ENCODE data around the gene PTPN4.
A peak's percentile ranks its signal among the peaks of the same experiment; 100 is the strongest.

The PTPN4 gene

DNA sequence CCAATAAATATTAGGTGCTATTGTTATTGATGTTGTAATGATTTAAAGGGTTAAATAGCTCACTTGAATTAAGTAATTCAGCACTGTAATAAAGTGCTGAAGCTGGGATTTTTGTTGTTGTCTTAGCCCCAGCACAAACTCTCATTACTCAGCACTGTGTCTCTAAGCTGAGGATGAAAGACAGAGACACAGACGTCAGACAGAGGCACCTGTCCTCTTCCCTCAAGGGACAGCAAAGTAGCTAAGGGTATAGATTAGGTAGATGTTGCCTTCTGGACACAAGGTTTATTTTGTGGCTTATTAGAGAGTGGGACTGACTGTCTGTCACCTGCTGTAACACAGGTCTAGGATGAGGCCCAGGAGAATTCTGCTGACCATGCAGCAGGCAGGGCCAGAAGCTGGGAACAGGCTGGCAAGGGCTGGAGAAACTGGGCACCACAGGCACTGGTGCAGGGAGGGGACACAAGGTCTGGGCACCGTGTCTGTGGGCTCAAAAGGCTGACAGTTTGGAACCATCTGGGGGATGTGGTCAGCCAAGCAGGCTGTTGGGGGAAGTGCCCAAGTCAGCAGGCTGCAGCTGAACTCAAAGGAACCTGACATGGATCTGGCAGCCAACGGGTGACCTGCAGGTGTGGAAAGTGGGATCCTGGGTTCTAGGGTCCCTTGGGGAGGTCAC, 20.0 kb upstream of the PTPN4 start:
- Histone ChIP-seq H3K9me3 (ENCODE audit: control extremely low read depth in 1 of 5, control insufficient read depth in 4 of 5, insufficient read depth in 2 of 5, low read depth in 1 of 5, low read length in 4 of 5) (no peaks in the 10 kb centered on the region), H3K36me3 (ENCODE audit: control insufficient read depth in 4 of 4, insufficient read depth in 4 of 4, low read length in 3 of 4) (no peaks in the 10 kb centered on the region), H3K27ac (ENCODE audit: insufficient read depth in 1 of 2, low read depth in 1 of 2, low read length in 2 of 2, poor library complexity in 1 of 2, severe bottlenecking in 2 of 2) (no peak overlapping the region), H3K27me3 (replicated peaks in 2 of 5; ENCODE audit: control insufficient read depth in 4 of 5, insufficient read depth in 5 of 5, low read length in 4 of 5) (peaks cover 0 to 26% (median 2%) of the 10 kb centered on the region in 5 experiments), H3K4me3 (ENCODE audit: control insufficient read depth in 1 of 7, extremely low read depth in 1 of 7, insufficient read depth in 4 of 7, low read depth in 2 of 7, low read length in 6 of 7) (peak overlapping the region in 1 of 7 experiments; percentile 25), H3K4me1 (ENCODE audit: control extremely low read depth in 1 of 4, control insufficient read depth in 4 of 4, insufficient read depth in 4 of 4, low read length in 3 of 4) (peaks cover 0 to 12% (median 9%) of the 10 kb centered on the region in 4 experiments)
- WGBS (ENCODE audit: insufficient coverage), result 0% methylated on average over 2 of the region's 3 CpGs
- ChIA-PET POLR2A (no interaction called here), CTCF (interaction anchor here (1.0 to 6.9 kb wide), 6 partner anchors 15 to 437 kb away, joined by 3 to 47 read pairs (median 4); no protein-coding TSS in a partner anchor)
- peak in 2 of 3 donors; percentile 90 to 93 for DNase-seq

DNA sequence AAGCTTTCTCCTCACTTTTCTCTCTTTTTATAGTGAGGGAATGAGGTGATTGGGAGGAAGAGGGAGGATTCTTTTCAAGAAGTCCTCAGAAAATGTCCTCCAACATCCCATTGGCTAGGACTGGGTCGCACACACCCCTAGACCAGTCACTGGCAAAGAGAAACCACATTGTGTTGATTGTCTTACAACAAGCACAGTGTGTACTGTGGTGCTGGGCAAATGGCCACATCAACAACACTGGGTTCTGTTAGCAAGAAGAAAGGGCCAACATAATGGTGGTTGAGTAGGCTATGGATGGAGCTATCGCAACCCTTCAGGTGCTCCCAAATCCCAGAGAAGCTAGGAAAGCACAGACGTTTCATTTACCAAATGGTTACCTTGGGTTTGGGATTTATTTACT, 18.7 kb upstream of the PTPN4 start:
- ChIA-PET CTCF (interaction anchor here (1.2 to 6.9 kb wide), 5 partner anchors 11 to 436 kb away, joined by 3 to 47 read pairs (median 4); no protein-coding TSS in a partner anchor), POLR2A (no interaction called here)
- DNase-seq, result no peak
- Histone ChIP-seq H3K4me1 (ENCODE audit: control extremely low read depth in 1 of 4, control insufficient read depth in 4 of 4, insufficient read depth in 4 of 4, low read length in 3 of 4) (peaks cover 0 to 12% (median 9%) of the 10 kb centered on the region in 4 experiments), H3K9me3 (ENCODE audit: control extremely low read depth in 1 of 5, control insufficient read depth in 4 of 5, insufficient read depth in 2 of 5, low read depth in 1 of 5, low read length in 4 of 5) (no peaks in the 10 kb centered on the region), H3K4me3 (ENCODE audit: control insufficient read depth in 1 of 7, extremely low read depth in 1 of 7, insufficient read depth in 4 of 7, low read depth in 2 of 7, low read length in 6 of 7) (no peak overlapping the region), H3K36me3 (ENCODE audit: control insufficient read depth in 4 of 4, insufficient read depth in 4 of 4, low read length in 3 of 4) (no peaks in the 10 kb centered on the region), H3K27me3 (replicated peaks in 2 of 5; ENCODE audit: control insufficient read depth in 4 of 5, insufficient read depth in 5 of 5, low read length in 4 of 5) (peaks cover 0 to 18% (median under 1%) of the 10 kb centered on the region in 5 experiments), H3K27ac (ENCODE audit: insufficient read depth in 1 of 2, low read depth in 1 of 2, low read length in 2 of 2, poor library complexity in 1 of 2, severe bottlenecking in 2 of 2) (no peak overlapping the region)
- WGBS (ENCODE audit: insufficient coverage), result 100% methylated on average over 1 of the region's 3 CpGs

DNA sequence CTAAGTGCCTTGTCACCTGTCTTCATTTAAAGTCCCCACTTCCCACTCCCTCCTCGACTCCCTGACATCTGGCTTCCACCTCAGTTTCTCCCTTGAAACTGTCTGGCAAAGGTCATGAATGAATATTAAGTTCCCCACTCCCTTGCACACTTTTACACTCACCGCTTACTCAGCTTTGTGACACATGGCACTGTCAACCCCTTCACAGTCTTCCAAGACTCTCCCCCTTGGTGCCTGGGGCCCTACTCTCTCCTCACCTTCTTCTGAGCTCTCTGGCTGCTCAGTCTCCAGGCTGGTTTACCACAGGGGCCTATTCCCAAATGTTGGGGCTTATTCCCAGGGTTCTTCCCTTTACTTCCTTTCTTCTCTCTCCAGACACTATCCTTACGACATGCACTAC, 17.9 kb upstream of the PTPN4 start:
- ChIA-PET CTCF (interaction anchor here (0.6 to 6.9 kb wide), 4 partner anchors 12 to 42 kb away, joined by 3 to 47 read pairs (median 4); no protein-coding TSS in a partner anchor), POLR2A (interaction anchor here (0.6 kb wide), 2 partner anchors 460 to 464 kb away, joined by 4 to 5 read pairs; no protein-coding TSS in a partner anchor)
- no peak overlapping the region for H3K27ac ChIP-seq (ENCODE audit: insufficient read depth in 1 of 2, low read depth in 1 of 2, low read length in 2 of 2, poor library complexity in 1 of 2, severe bottlenecking in 2 of 2)
- peaks cover 0 to 17% (median 0%) of the 10 kb centered on the region in 5 experiments for H3K27me3 ChIP-seq (replicated peaks in 2 of 5; ENCODE audit: control insufficient read depth in 4 of 5, insufficient read depth in 5 of 5, low read length in 4 of 5)
- H3K36me3 ChIP-seq (ENCODE audit: control insufficient read depth in 4 of 4, insufficient read depth in 4 of 4, low read length in 3 of 4), result no peaks in the 10 kb centered on the region
- no peak for DNase-seq
- no peaks in the 10 kb centered on the region for H3K9me3 ChIP-seq (ENCODE audit: control extremely low read depth in 1 of 5, control insufficient read depth in 4 of 5, insufficient read depth in 2 of 5, low read depth in 1 of 5, low read length in 4 of 5)
- H3K4me3 ChIP-seq (ENCODE audit: control insufficient read depth in 1 of 7, extremely low read depth in 1 of 7, insufficient read depth in 4 of 7, low read depth in 2 of 7, low read length in 6 of 7), result no peak overlapping the region
- H3K4me1 ChIP-seq (ENCODE audit: control extremely low read depth in 1 of 4, control insufficient read depth in 4 of 4, insufficient read depth in 4 of 4, low read length in 3 of 4), result peaks cover 0 to 12% (median 9%) of the 10 kb centered on the region in 4 experiments
- WGBS (ENCODE audit: insufficient coverage), result 94% methylated on average over 2 of the region's 3 CpGs

DNA sequence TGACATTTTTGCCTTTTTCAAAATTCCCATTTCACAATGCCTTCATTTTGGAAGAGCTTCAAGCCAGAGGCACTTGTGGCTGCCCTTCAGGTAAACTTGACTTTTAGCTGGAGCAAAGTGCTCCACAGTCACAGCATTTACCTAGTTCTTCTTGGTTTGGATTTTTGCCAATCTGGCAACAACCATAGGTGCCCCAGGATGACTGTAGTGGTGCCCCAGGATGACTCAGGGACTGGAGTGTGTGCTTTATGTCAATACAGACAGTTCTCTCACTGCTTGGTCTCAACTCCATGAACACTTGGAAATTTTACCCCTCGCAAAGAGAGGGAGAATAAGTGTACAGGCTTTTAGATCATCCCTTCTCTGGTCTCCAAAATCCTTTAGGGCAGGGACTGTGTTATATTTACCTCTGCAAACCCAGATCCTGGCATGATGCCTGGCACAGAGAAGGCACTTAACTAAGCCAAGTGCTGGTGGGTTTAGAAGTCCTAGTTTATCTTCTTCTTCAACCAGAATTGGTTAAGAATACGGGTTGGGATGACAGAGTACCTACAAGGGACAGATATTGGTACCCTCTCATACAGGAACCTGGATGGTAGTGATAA, 15.3 kb upstream of the PTPN4 start:
- WGBS (ENCODE audit: insufficient coverage), result 89% methylated on average over 1 of the region's 2 CpGs
- no peaks in the 10 kb centered on the region for H3K9me3 ChIP-seq (ENCODE audit: control extremely low read depth in 1 of 5, control insufficient read depth in 4 of 5, insufficient read depth in 2 of 5, low read depth in 1 of 5, low read length in 4 of 5)
- peak in 2 of 3 donors; percentile 26 to 40 for DNase-seq
- CTCF ChIA-PET, result interaction anchor here (6.9 kb wide), 1 partner anchor 10 kb away, joined by 47 read pairs; no protein-coding TSS in a partner anchor
- POLR2A ChIA-PET, result no interaction called here
- peaks cover 0 to 13% (median 0%) of the 10 kb centered on the region in 5 experiments for H3K27me3 ChIP-seq (replicated peaks in 2 of 5; ENCODE audit: control insufficient read depth in 4 of 5, insufficient read depth in 5 of 5, low read length in 4 of 5)
- no peak overlapping the region for H3K4me3 ChIP-seq (ENCODE audit: control insufficient read depth in 1 of 7, extremely low read depth in 1 of 7, insufficient read depth in 4 of 7, low read depth in 2 of 7, low read length in 6 of 7)
- H3K36me3 ChIP-seq (ENCODE audit: control insufficient read depth in 4 of 4, insufficient read depth in 4 of 4, low read length in 3 of 4), result no peaks in the 10 kb centered on the region
- no peak overlapping the region for H3K27ac ChIP-seq (ENCODE audit: insufficient read depth in 1 of 2, low read depth in 1 of 2, low read length in 2 of 2, poor library complexity in 1 of 2, severe bottlenecking in 2 of 2)
- H3K4me1 ChIP-seq (ENCODE audit: control extremely low read depth in 1 of 4, control insufficient read depth in 4 of 4, insufficient read depth in 4 of 4, low read length in 3 of 4), result peaks cover 0 to 11% (median 8%) of the 10 kb centered on the region in 4 experiments

DNA sequence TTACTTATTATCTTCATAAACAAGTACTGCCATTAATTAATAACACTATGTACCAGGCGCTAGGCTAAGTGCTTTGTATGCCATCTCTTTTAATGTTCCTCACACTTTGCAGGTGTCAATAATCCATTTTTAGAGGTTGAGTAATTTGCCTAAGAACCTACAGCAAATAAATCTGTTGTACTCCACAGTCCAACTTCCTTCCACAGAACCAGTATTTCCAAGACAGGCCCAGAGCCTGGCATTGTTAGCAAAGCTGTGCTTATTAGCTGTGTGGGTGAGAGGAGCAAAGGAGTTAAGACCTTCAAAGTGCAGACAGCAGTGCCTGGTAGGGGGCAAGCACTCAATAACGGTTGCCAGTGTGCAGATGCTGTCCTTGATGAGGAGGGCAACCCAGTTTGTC, 14.2 kb upstream of the PTPN4 start:
- ChIA-PET CTCF (interaction anchor here (1.8 kb wide), 1 partner anchor 9 kb away, joined by 8 read pairs; no protein-coding TSS in a partner anchor), POLR2A (no interaction called here)
- 100% methylated on average over 1 of the region's 2 CpGs for WGBS (ENCODE audit: insufficient coverage)
- no peak overlapping the region for H3K4me3 ChIP-seq (ENCODE audit: control insufficient read depth in 1 of 7, extremely low read depth in 1 of 7, insufficient read depth in 4 of 7, low read depth in 2 of 7, low read length in 6 of 7)
- no peak for DNase-seq
- no peaks in the 10 kb centered on the region for H3K9me3 ChIP-seq (ENCODE audit: control extremely low read depth in 1 of 5, control insufficient read depth in 4 of 5, insufficient read depth in 2 of 5, low read depth in 1 of 5, low read length in 4 of 5)
- peaks cover 0 to 1% (median under 1%) of the 10 kb centered on the region in 4 experiments for H3K4me1 ChIP-seq (ENCODE audit: control extremely low read depth in 1 of 4, control insufficient read depth in 4 of 4, insufficient read depth in 4 of 4, low read length in 3 of 4)
- H3K27ac ChIP-seq (ENCODE audit: insufficient read depth in 1 of 2, low read depth in 1 of 2, low read length in 2 of 2, poor library complexity in 1 of 2, severe bottlenecking in 2 of 2), result no peak overlapping the region
- peaks cover 0 to 13% (median 0%) of the 10 kb centered on the region in 5 experiments for H3K27me3 ChIP-seq (replicated peaks in 2 of 5; ENCODE audit: control insufficient read depth in 4 of 5, insufficient read depth in 5 of 5, low read length in 4 of 5)
- H3K36me3 ChIP-seq (ENCODE audit: control insufficient read depth in 4 of 4, insufficient read depth in 4 of 4, low read length in 3 of 4), result no peaks in the 10 kb centered on the region

DNA sequence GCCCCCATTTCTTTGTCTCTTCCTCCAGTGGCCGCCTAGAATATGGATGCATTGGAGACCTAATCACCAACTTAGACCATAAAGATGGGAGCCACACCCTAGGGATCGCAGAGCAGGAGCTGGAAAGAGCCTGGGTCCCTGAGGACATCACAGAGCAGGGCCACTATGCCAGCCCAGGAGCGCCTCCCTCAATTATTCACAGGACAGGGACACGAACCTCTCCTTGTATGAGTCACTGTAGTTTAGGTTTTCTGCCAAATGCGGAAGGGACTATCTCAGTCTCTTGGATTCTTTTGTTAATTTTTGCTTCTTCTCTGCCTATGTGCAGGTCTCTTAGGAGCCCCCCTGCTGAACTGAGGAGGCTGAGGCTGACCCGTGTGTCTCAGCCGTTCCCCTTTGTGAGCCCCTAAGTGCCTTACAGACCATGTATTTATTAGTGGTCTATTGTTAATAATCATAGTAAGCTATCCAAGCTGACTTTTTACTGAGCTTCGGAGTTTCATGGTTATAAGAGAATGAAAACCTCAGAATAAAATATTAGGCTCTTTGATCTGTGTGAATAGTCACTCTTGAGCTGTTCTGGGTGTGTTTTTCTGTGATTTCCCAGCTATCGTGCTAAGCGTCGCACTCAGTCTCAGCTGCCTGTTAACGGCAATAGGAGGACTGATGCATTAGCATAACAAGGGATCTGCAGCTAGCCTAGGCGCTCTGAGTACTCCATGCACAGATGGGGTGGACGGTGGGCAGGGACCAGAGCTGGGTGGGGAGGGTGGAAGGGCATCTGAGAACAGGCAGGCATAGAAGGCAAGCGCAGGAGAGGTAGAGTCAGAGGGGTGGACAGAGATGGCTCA, 12.7 kb upstream of the PTPN4 start:
- H3K4me1 ChIP-seq (ENCODE audit: control extremely low read depth in 1 of 4, control insufficient read depth in 4 of 4, insufficient read depth in 4 of 4, low read length in 3 of 4), result no peaks in the 10 kb centered on the region
- ChIA-PET CTCF (interaction anchor here (1.1 to 2.1 kb wide), 3 partner anchors 10 to 105 kb away, joined by 3 to 8 read pairs (median 5); no protein-coding TSS in a partner anchor), POLR2A (no interaction called here)
- no peak overlapping the region for H3K27ac ChIP-seq (ENCODE audit: insufficient read depth in 1 of 2, low read depth in 1 of 2, low read length in 2 of 2, poor library complexity in 1 of 2, severe bottlenecking in 2 of 2)
- H3K4me3 ChIP-seq (ENCODE audit: control insufficient read depth in 1 of 7, extremely low read depth in 1 of 7, insufficient read depth in 4 of 7, low read depth in 2 of 7, low read length in 6 of 7), result no peak overlapping the region
- H3K9me3 ChIP-seq (ENCODE audit: control extremely low read depth in 1 of 5, control insufficient read depth in 4 of 5, insufficient read depth in 2 of 5, low read depth in 1 of 5, low read length in 4 of 5), result no peaks in the 10 kb centered on the region
- no peaks in the 10 kb centered on the region for H3K36me3 ChIP-seq (ENCODE audit: control insufficient read depth in 4 of 4, insufficient read depth in 4 of 4, low read length in 3 of 4)
- peaks cover 0 to 12% (median 0%) of the 10 kb centered on the region in 5 experiments for H3K27me3 ChIP-seq (replicated peaks in 2 of 5; ENCODE audit: control insufficient read depth in 4 of 5, insufficient read depth in 5 of 5, low read length in 4 of 5)
- 96% methylated on average over 10 of the region's 15 CpGs for WGBS (ENCODE audit: insufficient coverage)
- DNase-seq, result no peak
